PC-3 (cell line): Measurements from ENCODE around the gene RNF7. TPM values are rescaled to one million over a fixed set of nuclear protein-coding genes. Genes with fewer than 3 reads are reported as not detected.
"Not testable (repeated sequence)": the region's sequence is repeated elsewhere in the genome, so short reads cannot be mapped to it uniquely, and the experiment has no call there.

ENCODE experiments used
- ATAC-seq: fragments of 200-7000 bp; cut with Tn5 transposase; 2 replicates; pipeline ENCODE4 v1.9.1; 2020; ENCODE audit warnings: mild to moderate bottlenecking, moderate library complexity
- BruUV-seq: library from RNA; stranded (reverse); fragments of 400-500 nt; replicated peaks from 2 replicates; lab custom pipeline; 2021; lab: Mats Ljungman, UMichigan
- CTCF ChIA-PET: fragments of 300-600 bp; sonication (Branson Sonifier 250); formaldehyde crosslinking; loops from one replicate; lab custom pipeline; 2022; ENCODE audit warnings: antibody characterized with exemption; lab: Charles Lee
- POLR2A ChIA-PET: fragments of 300-600 bp; sonication (Branson Sonifier 250); formaldehyde crosslinking; loops from one replicate; lab custom pipeline; 2022; ENCODE audit warnings: antibody characterized with exemption; ENCODE audit not compliant: unreplicated experiment; lab: Charles Lee
- DNase-seq: peaks from one replicate; pipeline ENCODE4 v3.0.0-alpha.2; 2015
- H2AFZ ChIP-seq: fragments of 300-600 bp; sonication (generic); 2 replicates; pipeline ENCODE4 v1.6.0; 2016; ENCODE audit warnings: antibody characterized with exemption, low read length
- H3F3A ChIP-seq: fragments of 300-600 bp; sonication (generic); one replicate; pipeline ENCODE4 v1.6.0; 2017; ENCODE audit warnings: antibody characterized with exemption, low read length, control low read depth, mild to moderate bottlenecking; ENCODE audit not compliant: unreplicated experiment
- H3K27ac ChIP-seq: fragments of 300-600 bp; sonication (generic); 2 replicates; pipeline ENCODE4 v1.5.1; 2016; ENCODE audit warnings: mild to moderate bottlenecking, low read length
- H3K27me3 ChIP-seq: fragments of 300-600 bp; sonication (generic); 2 replicates; pipeline ENCODE4 v1.6.1; 2016; ENCODE audit warnings: low read length, mixed read lengths
- H3K36me3 ChIP-seq: fragments of 300-600 bp; sonication (generic); 2 replicates; pipeline ENCODE4 v1.6.1; 2016; ENCODE audit warnings: low read depth, mixed run types, low read length, mixed read lengths
- H3K4me1 ChIP-seq: fragments of 300-600 bp; sonication (generic); 2 replicates; pipeline ENCODE4 v1.5.1; 2016; ENCODE audit warnings: low read length; ENCODE audit not compliant: insufficient read depth
- H3K4me2 ChIP-seq: fragments of 300-600 bp; sonication (generic); 2 replicates; pipeline ENCODE4 v1.6.0; 2016; ENCODE audit warnings: low read length
- H3K4me3 ChIP-seq: fragments of 300-600 bp; sonication (generic); 2 replicates; pipeline ENCODE4 v1.5.1; 2016; ENCODE audit warnings: mild to moderate bottlenecking, low read length, mixed read lengths
- H3K79me2 ChIP-seq: fragments of 300-600 bp; sonication (generic); 2 replicates; pipeline ENCODE4 v1.6.1; 2017; ENCODE audit warnings: low read length, mixed read lengths
- H3K9ac ChIP-seq: fragments of 300-600 bp; sonication (generic); 2 replicates; pipeline ENCODE4 v1.6.0; 2016; ENCODE audit warnings: mild to moderate bottlenecking, low read length
- H3K9me2 ChIP-seq: fragments of 300-600 bp; sonication (generic); replicated peaks from 2 replicates; pipeline ENCODE4 v1.6.1; 2016; ENCODE audit warnings: mixed run types, low read length, mixed read lengths
- H3K9me3 ChIP-seq: fragments of 300-600 bp; sonication (generic); 2 replicates; pipeline ENCODE4 v1.6.1; 2016; ENCODE audit warnings: low read length, mixed read lengths
- H4K20me1 ChIP-seq: fragments of 300-600 bp; sonication (generic); 2 replicates; pipeline ENCODE4 v1.6.1; 2016; ENCODE audit warnings: low read length, mixed read lengths
- CTCF ChIP-seq: fragments of 300-600 bp; sonication (generic); conservative IDR thresholded peaks from 2 replicates; pipeline ENCODE4 v1.5.1; 2017; ENCODE audit warnings: antibody characterized with exemption, low read depth, mild to moderate bottlenecking, low read length
- EZH2 ChIP-seq: fragments of 300-600 bp; sonication (generic); IDR thresholded peaks from one replicate; pipeline ENCODE4 v1.6.1; 2017; ENCODE audit warnings: antibody characterized with exemption, mild to moderate bottlenecking, low read length; ENCODE audit not compliant: unreplicated experiment
- EZH2phosphoT487 ChIP-seq: fragments of 300-600 bp; sonication (generic); IDR thresholded peaks from 2 replicates; pipeline ENCODE4 v1.6.1; 2018; ENCODE audit warnings: mild to moderate bottlenecking, antibody characterized with exemption, low read length, borderline replicate concordance
- intact Hi-C: fragments of 100-400 bp; cut with micrococcal nuclease; formaldehyde crosslinking; loops from 2 replicates; pipeline ENCODE4 v1.9.0; 2023
- total RNA-seq: library from RNA; depleted of rRNA; stranded (reverse); fragments of >200 nt; gene quantifications from 2 replicates; pipeline ENCODE4 v1.2.3, GENCODE V29; 2014

RNF7 gene
- total RNA-seq, 1 experiment from 2014 or later: 42.9 TPM

GRCh38 chr3:141784096-141784495 is 46.0 kb downstream of the RNF7 start:
- Histone ChIP-seq H3K36me3 (no peaks in the 10 kb centered on the region), H3K4me2 (no peak overlapping the region), H3K79me2 (no peaks in the 10 kb centered on the region), H3F3A (no peaks in the 10 kb centered on the region), H3K9ac (no peak overlapping the region), H3K4me3 (no peak overlapping the region), H3K27me3 (no peaks in the 10 kb centered on the region), H4K20me1 (no peaks in the 10 kb centered on the region), H2AFZ (no peak overlapping the region), H3K27ac (no peak overlapping the region), H3K9me2 (no peaks in the 10 kb centered on the region), H3K4me1 (no peaks in the 10 kb centered on the region), H3K9me3 (no peaks in the 10 kb centered on the region)
- BruUV-seq: no TSS peak
- intact Hi-C loops: no loop called here
- no peak for TF ChIP-seq EZH2
- no peak for TF ChIP-seq EZH2phosphoT487
- no peak for TF ChIP-seq CTCF
- no peak for DNase-seq
- ChIA-PET CTCF (no interaction called here), POLR2A (no interaction called here)
- no peak for ATAC-seq

GRCh38 chr3:141784531-141784930 is 46.4 kb downstream of the RNF7 start:
- Histone ChIP-seq H3K36me3 (no peaks in the 10 kb centered on the region), H3K27ac (no peak overlapping the region), H3K4me2 (no peak overlapping the region), H3K79me2 (no peaks in the 10 kb centered on the region), H2AFZ (no peak overlapping the region), H4K20me1 (no peaks in the 10 kb centered on the region), H3K27me3 (no peaks in the 10 kb centered on the region), H3K9me2 (no peaks in the 10 kb centered on the region), H3K4me3 (no peak overlapping the region), H3K9me3 (no peaks in the 10 kb centered on the region), H3F3A (no peaks in the 10 kb centered on the region), H3K4me1 (no peaks in the 10 kb centered on the region), H3K9ac (no peak overlapping the region)
- no peak for TF ChIP-seq EZH2phosphoT487
- no peak for TF ChIP-seq CTCF
- no peak for TF ChIP-seq EZH2
- BruUV-seq: no TSS peak
- DNase-seq (no peak), ATAC-seq (no peak)
- CTCF ChIA-PET: no interaction called here
- intact Hi-C loops: no loop called here
- POLR2A ChIA-PET: no interaction called here

- H2AFZ ChIP-seq: no peak overlapping the region
- no peak overlapping the region for H3K27ac ChIP-seq
- H3F3A ChIP-seq: no peaks in the 10 kb centered on the region
- no peak overlapping the region for H3K4me3 ChIP-seq
- no peaks in the 10 kb centered on the region for H3K79me2 ChIP-seq
- no peak overlapping the region for H3K9ac ChIP-seq
- ChIA-PET CTCF (no interaction called here), POLR2A (no interaction called here)
- no peaks in the 10 kb centered on the region for H3K9me2 ChIP-seq
- intact Hi-C loops: no loop called here
- no peak overlapping the region for H3K4me2 ChIP-seq
- H3K36me3 ChIP-seq: no peaks in the 10 kb centered on the region
- H4K20me1 ChIP-seq: no peaks in the 10 kb centered on the region
- TF ChIP-seq EZH2phosphoT487: no peak
- no peak for TF ChIP-seq EZH2
- no peak for TF ChIP-seq CTCF
- no peaks in the 10 kb centered on the region for H3K9me3 ChIP-seq
- BruUV-seq: no TSS peak
- no peak for DNase-seq
- H3K4me1 ChIP-seq: no peaks in the 10 kb centered on the region
- no peak for ATAC-seq
- H3K27me3 ChIP-seq: no peaks in the 10 kb centered on the region
Observed at GRCh38 chr3:141788149-141788548, 50.1 kb downstream of the RNF7 start.

- BruUV-seq, H3F3A ChIP-seq, intact Hi-C loops, H3K27ac ChIP-seq, H2AFZ ChIP-seq, H3K4me2 ChIP-seq, H3K9me3 ChIP-seq, H3K9ac ChIP-seq, H3K9me2 ChIP-seq, DNase-seq, H3K4me1 ChIP-seq, POLR2A ChIA-PET, H3K79me2 ChIP-seq, H3K4me3 ChIP-seq, H3K27me3 ChIP-seq, H3K36me3 ChIP-seq, H4K20me1 ChIP-seq, ATAC-seq: not testable (repeated sequence)
- CTCF ChIA-PET: interaction anchor here (0.6 kb wide), 1 partner anchor 50 kb away, joined by 3 read pairs; the partner anchor contains the start of gene RNF7
Observed at GRCh38 chr3:141788750-141789149, 50.7 kb downstream of the RNF7 start.
